BE2C (cell line): Measurements from ENCODE around the gene RABGGTA.

Experiments used
- DNase-seq: peaks from one replicate; pipeline ENCODE4 v3.0.0-alpha.2; 2020
- H3K27me3 ChIP-seq: fragments of 250-450 bp; sonication (Bioruptor Pico); 2 replicates; pipeline ENCODE4 v1.5.1; 2020; ENCODE audit warnings: mild to moderate bottlenecking
- H3K36me3 ChIP-seq: fragments of 250-450 bp; sonication (Bioruptor Pico); 2 replicates; pipeline ENCODE4 v1.5.1; 2020; ENCODE audit warnings: mild to moderate bottlenecking
- H3K4me1 ChIP-seq: fragments of 250-450 bp; sonication (Bioruptor Pico); 2 replicates; pipeline ENCODE4 v1.5.1; 2020
- H3K4me3 ChIP-seq: 2 replicates; pipeline ENCODE4 v1.5.1; 2011; ENCODE audit warnings: low read depth, low read length
- H3K9me3 ChIP-seq: fragments of 250-450 bp; sonication (Bioruptor Pico); 2 replicates; pipeline ENCODE4 v1.5.1; 2020
- TF ChIP-seq, protein P1 (sequence below): IDR thresholded peaks from 2 replicates; pipeline ENCODE4 v1.5.1; 2012; ENCODE audit warnings: mild to moderate bottlenecking, low read depth, low read length

The RABGGTA gene

DNA sequence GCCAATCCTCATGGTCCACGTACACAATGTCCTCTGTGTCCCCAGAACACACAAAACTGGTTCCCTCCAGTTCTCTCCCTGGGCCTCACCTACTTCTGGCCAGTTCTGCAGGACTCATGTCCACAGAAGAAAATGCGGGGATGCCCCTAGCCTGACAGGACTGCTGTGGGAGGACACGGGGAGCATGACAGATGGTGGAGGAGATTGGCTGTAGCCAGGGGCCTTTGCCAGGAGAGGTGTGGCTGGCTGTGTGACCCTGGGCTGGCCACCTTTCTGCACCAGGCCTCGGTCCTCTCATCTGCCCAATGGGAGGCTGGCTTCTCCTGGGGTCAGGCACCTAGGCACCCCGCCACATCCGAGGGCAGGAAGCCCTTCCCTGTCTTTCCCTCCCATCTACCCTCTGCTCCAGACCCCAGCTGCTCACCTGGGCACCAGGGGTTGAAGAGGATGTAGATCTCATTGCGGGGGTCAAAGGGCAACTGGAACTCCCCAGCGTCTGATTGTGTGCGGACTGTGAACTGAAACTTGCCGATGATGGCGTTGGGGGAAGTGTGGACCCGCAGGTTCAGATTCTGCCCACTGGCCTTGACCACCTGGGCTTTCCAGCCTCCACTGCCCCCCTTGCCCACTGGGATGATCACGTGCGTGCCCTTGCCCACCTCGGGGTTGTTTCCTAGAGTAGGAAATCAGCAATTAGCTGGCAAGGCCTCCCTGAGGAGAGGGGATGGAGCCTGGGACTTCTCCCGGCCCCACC, 11.2 kb downstream of the RABGGTA start:
- Histone ChIP-seq H3K27me3 (no peaks in the 10 kb centered on the region), H3K4me3 (no peak overlapping the region), H3K9me3 (no peaks in the 10 kb centered on the region), H3K36me3 (no peaks in the 10 kb centered on the region), H3K4me1 (no peaks in the 10 kb centered on the region)
- no peak for DNase-seq
- TF ChIP-seq, protein P1, sequence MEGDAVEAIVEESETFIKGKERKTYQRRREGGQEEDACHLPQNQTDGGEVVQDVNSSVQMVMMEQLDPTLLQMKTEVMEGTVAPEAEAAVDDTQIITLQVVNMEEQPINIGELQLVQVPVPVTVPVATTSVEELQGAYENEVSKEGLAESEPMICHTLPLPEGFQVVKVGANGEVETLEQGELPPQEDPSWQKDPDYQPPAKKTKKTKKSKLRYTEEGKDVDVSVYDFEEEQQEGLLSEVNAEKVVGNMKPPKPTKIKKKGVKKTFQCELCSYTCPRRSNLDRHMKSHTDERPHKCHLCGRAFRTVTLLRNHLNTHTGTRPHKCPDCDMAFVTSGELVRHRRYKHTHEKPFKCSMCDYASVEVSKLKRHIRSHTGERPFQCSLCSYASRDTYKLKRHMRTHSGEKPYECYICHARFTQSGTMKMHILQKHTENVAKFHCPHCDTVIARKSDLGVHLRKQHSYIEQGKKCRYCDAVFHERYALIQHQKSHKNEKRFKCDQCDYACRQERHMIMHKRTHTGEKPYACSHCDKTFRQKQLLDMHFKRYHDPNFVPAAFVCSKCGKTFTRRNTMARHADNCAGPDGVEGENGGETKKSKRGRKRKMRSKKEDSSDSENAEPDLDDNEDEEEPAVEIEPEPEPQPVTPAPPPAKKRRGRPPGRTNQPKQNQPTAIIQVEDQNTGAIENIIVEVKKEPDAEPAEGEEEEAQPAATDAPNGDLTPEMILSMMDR: no peak

DNA sequence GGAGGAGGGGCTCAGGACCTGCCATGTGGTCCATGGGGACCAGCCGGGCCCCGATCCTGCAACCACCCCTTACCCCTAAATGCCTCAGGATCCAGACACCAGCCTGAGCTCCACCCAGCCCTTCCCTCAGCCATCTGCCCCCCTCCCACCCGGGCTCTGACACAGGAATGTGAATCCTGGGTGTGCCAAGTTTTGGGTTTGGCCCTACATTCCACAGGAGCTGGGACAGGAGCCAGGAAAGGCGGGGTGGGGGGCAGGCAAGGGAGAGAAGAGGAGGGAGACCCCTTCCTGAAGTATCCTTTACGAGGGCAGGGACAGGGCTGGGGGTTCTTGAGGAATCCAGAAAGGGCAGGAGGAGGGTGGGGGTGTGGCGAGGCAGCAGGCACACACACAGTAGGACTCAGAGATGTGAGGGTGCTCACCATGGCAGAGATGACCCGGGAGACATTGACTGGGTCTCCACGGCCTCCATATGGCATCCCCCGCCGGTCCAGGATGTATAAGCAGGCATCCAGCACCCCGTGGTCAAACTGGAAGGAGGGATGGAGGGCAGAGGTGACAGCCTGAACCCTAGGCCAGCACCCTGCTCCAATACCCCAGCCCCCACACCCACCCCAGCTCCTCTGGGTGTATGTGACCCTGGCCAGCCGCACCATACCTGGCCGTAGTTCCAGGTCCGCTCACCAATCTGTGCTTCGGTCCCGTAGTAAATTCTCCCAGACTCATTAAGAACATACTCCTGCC, 11.9 kb downstream of the RABGGTA start:
- DNase-seq: no peak
- TF ChIP-seq, protein P1: no peak
- H3K4me1 ChIP-seq: no peaks in the 10 kb centered on the region
- H3K9me3 ChIP-seq: no peaks in the 10 kb centered on the region
- no peaks in the 10 kb centered on the region for H3K27me3 ChIP-seq
- H3K36me3 ChIP-seq: no peaks in the 10 kb centered on the region
- H3K4me3 ChIP-seq: no peak overlapping the region

DNA sequence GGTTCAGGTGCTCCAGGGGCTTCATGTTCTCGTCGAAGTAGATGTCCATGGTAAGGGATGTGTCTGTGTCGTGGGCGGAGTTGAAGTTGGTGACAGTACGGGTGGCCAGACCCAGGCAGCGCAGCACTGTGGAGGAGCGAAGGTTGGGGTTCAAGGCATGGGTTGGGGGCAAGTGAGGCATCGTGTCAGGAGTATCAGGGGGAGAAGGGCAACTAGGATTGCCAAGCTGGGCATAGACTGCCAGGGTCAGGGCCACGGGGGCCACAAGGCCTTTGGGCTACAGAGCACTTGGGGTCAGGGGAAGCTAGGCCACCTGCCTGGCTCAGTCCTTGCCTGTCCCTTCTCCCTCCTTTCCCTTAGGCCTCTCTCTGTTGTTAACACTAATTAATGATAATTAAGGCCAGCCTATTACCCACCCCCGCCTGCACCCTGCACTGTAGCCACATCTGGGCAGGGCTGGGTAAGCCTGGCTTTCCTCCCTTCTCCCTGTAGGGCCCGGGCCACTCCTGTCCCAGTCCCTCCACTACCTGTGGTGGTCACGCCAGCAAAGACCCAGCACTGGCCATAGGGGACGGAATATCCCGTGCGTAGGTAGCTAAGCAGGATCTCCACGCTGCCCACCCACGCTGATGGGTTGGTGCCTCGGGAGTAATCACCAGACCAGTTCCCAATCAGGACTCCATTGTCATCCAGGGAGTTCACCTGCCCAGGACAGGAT, 12.7 kb downstream of the RABGGTA start:
- Histone ChIP-seq H3K4me3 (no peak overlapping the region), H3K36me3 (no peaks in the 10 kb centered on the region), H3K9me3 (no peaks in the 10 kb centered on the region), H3K4me1 (no peaks in the 10 kb centered on the region), H3K27me3 (no peaks in the 10 kb centered on the region)
- TF ChIP-seq, protein P1: no peak
- DNase-seq: no peak

DNA sequence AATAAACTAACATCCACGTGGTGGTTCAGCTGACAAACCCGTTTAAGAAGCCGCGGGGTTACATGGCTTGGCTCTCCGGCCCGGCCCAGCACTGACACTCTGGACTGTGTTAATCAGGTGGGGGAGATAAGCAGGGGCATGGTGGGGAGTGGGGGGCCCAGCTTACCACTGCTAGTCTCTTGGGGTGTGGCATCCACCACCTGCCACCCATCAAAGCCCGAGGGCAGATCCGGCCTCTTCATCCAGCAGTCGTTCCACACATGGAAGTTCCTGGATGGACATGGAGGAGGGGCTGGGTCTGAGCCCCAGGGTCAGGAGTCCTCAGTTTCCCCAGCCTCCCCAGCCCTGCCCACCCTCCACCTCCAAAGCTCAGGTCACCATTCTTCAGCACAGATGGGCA, 13.3 kb downstream of the RABGGTA start:
- DNase-seq: no peak
- no peak overlapping the region for H3K4me3 ChIP-seq
- H3K27me3 ChIP-seq: no peaks in the 10 kb centered on the region
- H3K9me3 ChIP-seq: no peaks in the 10 kb centered on the region
- TF ChIP-seq, protein P1: no peak
- H3K4me1 ChIP-seq: no peaks in the 10 kb centered on the region
- H3K36me3 ChIP-seq: no peaks in the 10 kb centered on the region

DNA sequence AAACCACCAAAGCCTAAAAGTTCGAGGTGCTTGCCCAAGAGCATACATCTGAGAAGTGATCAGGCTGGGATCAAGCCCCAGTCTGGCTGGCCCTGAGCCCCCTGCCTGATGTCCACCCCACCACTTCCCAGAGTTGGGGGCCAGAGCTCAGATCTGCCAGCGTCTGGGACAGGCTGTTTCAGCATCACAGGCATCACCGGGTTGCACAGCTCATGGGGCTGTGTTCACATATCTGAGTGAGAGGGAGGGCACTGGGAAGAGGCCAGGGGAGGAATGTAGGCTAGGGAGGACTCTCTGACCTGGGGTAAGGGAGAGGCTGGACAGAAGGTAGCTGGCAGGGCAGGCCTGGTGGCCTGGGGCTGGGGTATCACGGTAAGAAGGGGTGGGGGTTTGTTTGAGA, 14.4 kb downstream of the RABGGTA start:
- Histone ChIP-seq H3K4me1 (no peaks in the 10 kb centered on the region), H3K9me3 (no peaks in the 10 kb centered on the region), H3K27me3 (no peaks in the 10 kb centered on the region), H3K4me3 (no peak overlapping the region), H3K36me3 (no peaks in the 10 kb centered on the region)
- no peak for DNase-seq
- TF ChIP-seq, protein P1: no peak
